ENCODE results near the gene KCNMB2. TPM values are rescaled to one million over a fixed set of nuclear protein-coding genes. Genes with fewer than 3 reads are reported as not detected.

KCNMB2 gene
- polyA plus RNA-seq, 1 donor (not counting 4 experiments of a cell fraction or from before 2014, with no cell fraction given): not detected

DNA sequence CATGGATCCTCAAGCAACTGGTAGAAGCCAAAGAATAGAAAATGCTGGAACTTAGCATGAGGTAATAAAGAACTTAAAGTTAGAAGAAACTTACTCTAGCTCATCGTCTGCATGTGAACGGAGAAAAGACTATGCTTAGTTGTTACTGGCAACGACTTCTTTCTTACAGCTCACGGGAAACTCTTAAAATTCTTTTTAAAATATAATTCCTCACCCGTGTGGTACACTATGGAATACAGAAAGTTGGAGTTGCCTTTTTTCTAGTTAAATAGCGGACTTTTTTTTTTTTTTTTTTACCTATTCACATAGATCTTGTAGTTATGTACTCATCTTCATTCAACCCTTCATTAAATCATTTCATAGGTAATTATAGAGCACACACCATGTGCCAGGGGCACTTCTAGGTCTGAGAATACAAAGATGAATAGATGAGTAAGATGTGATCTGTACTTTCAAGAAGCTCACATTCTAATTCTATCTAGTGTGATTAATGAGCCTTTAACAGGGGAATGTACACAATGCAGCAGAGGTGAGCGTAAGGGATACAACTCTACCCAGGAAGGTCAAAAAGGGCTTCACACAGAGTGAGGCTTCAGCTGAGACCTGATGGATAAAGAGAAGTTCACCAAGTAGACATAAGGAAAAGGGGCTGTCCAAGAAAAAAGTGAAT, 18.4 kb upstream of the KCNMB2 start:
- H2AFZ ChIP-seq (ENCODE audit: control insufficient read depth, low read length): no peak overlapping the region
- no peaks in the 10 kb centered on the region for H3K9me3 ChIP-seq (ENCODE audit: control insufficient read depth, low read depth, low read length)
- H3K9me1 ChIP-seq (ENCODE audit: control insufficient read depth, extremely low read depth, insufficient read depth, low read length): no peaks in the 10 kb centered on the region
- no peak overlapping the region for H3K4me3 ChIP-seq (ENCODE audit: control insufficient read depth in 2 of 3, extremely low read depth in 1 of 3, insufficient read depth in 2 of 3, low read depth in 1 of 3, low read length in 3 of 3)
- H3K4me2 ChIP-seq (ENCODE audit: control insufficient read depth, extremely low read depth, insufficient read depth, low read depth, low read length): no peak overlapping the region
- H3K4me1 ChIP-seq (ENCODE audit: control insufficient read depth, extremely low read depth, insufficient read depth, low read length): peaks cover 5% of the 10 kb centered on the region
- no peak overlapping the region for H3K27ac ChIP-seq (ENCODE audit: control insufficient read depth, insufficient read depth, low read length)
- H4K20me1 ChIP-seq (ENCODE audit: control insufficient read depth, extremely low read depth, insufficient read depth, low read length): no peaks in the 10 kb centered on the region
- DNase-seq (ENCODE audit: low read depth, low spot score): peak; percentile 17
- dilution Hi-C loops (cut with MboI; ENCODE audit: extremely low pct_ligation_motif_present, low sequenced_read_pairs): no loop called here
- no peaks in the 10 kb centered on the region for H3K27me3 ChIP-seq (ENCODE audit: control insufficient read depth, extremely low read depth, insufficient read depth, low read length)
- no peak for TF ChIP-seq CTCF (optimal IDR thresholded peaks at IDR 0.05 in 1 of 3, IDR thresholded peaks at IDR 0.05 in 1 of 3, conservative IDR thresholded peaks at IDR 0.05 in 1 of 3; ENCODE audit: extremely low read depth in 1 of 3, insufficient read depth in 2 of 3, low read length in 3 of 3)
- TF ChIP-seq EZH2 (IDR thresholded peaks at IDR 0.05; ENCODE audit: low read length): no peak
- no peaks in the 10 kb centered on the region for H3K36me3 ChIP-seq (ENCODE audit: control insufficient read depth in 2 of 2, extremely low read depth in 1 of 2, insufficient read depth in 2 of 2, low read length in 2 of 2)
- H3K79me2 ChIP-seq (ENCODE audit: control insufficient read depth, insufficient read depth, low read length): no peaks in the 10 kb centered on the region
- H3K9ac ChIP-seq (ENCODE audit: control insufficient read depth, extremely low read depth, insufficient read depth, low read length): no peak overlapping the region
- no peak for FAIRE-seq

- H3K9ac ChIP-seq (ENCODE audit: control insufficient read depth, extremely low read depth, insufficient read depth, low read length): no peak overlapping the region
- H3K4me1 ChIP-seq (ENCODE audit: control insufficient read depth, extremely low read depth, insufficient read depth, low read length): peaks cover 5% of the 10 kb centered on the region
- no peaks in the 10 kb centered on the region for H3K9me3 ChIP-seq (ENCODE audit: control insufficient read depth, low read depth, low read length)
- dilution Hi-C loops (cut with MboI; ENCODE audit: extremely low pct_ligation_motif_present, low sequenced_read_pairs): no loop called here
- no peak overlapping the region for H2AFZ ChIP-seq (ENCODE audit: control insufficient read depth, low read length)
- no peaks in the 10 kb centered on the region for H3K36me3 ChIP-seq (ENCODE audit: control insufficient read depth in 2 of 2, extremely low read depth in 1 of 2, insufficient read depth in 2 of 2, low read length in 2 of 2)
- H3K27ac ChIP-seq (ENCODE audit: control insufficient read depth, insufficient read depth, low read length): no peak overlapping the region
- no peaks in the 10 kb centered on the region for H3K79me2 ChIP-seq (ENCODE audit: control insufficient read depth, insufficient read depth, low read length)
- H3K4me3 ChIP-seq (ENCODE audit: control insufficient read depth in 2 of 3, extremely low read depth in 1 of 3, insufficient read depth in 2 of 3, low read depth in 1 of 3, low read length in 3 of 3): peak overlapping the region in 1 of 3 experiments; percentile 5
- H3K4me2 ChIP-seq (ENCODE audit: control insufficient read depth, extremely low read depth, insufficient read depth, low read depth, low read length): no peak overlapping the region
- no peaks in the 10 kb centered on the region for H3K9me1 ChIP-seq (ENCODE audit: control insufficient read depth, extremely low read depth, insufficient read depth, low read length)
- DNase-seq (ENCODE audit: low read depth, low spot score) (no peak), FAIRE-seq (no peak)
- no peaks in the 10 kb centered on the region for H4K20me1 ChIP-seq (ENCODE audit: control insufficient read depth, extremely low read depth, insufficient read depth, low read length)
- TF ChIP-seq EZH2 (IDR thresholded peaks at IDR 0.05; ENCODE audit: low read length) (no peak), CTCF (optimal IDR thresholded peaks at IDR 0.05 in 1 of 3, IDR thresholded peaks at IDR 0.05 in 1 of 3, conservative IDR thresholded peaks at IDR 0.05 in 1 of 3; ENCODE audit: extremely low read depth in 1 of 3, insufficient read depth in 2 of 3, low read length in 3 of 3) (no peak)
- H3K27me3 ChIP-seq (ENCODE audit: control insufficient read depth, extremely low read depth, insufficient read depth, low read length): no peaks in the 10 kb centered on the region
Measured at GRCh38 chr3:178518660-178519396, 17.4 kb upstream of the KCNMB2 start.

Measured in keratinocyte (primary cell).